HEK293 (cell line): ENCODE results near the gene RPE65.
A peak's percentile ranks its signal among the peaks of the same experiment; 100 is the strongest.

ENCODE experiments used
- CTCF ChIA-PET: fragments of 350-600 bp; formaldehyde crosslinking; extraction: SDS; loops from one replicate; lab custom pipeline; 2021; ENCODE audit warnings: antibody characterized with exemption; lab: Yijun Ruan, JAX
- POLR2A ChIA-PET: fragments of 300-600 bp; formaldehyde crosslinking; extraction: SDS; loops from one replicate; lab custom pipeline; 2020; ENCODE audit warnings: antibody characterized with exemption, inconsistent platforms; lab: Yijun Ruan, JAX
- H3K27ac ChIP-seq: fragments of 200-500 bp; sonication (Bioruptor generic); 2 replicates; pipeline ENCODE4 v1.5.1; 2014; ENCODE audit warnings: low read depth, low read length, control low read depth, inconsistent platforms; ENCODE audit errors: extremely low read depth
- H3K36me3 ChIP-seq, 2 experiments: fragments of 200-500 bp in 1 of 2; sonication (Bioruptor generic) in 1 of 2; 1 replicate in 1 of 2; 2 replicates in 1 of 2; pipeline ENCODE4 v1.5.1; 2014 to 2017; ENCODE audit warnings: inconsistent platforms in 2 of 2, low read length in 2 of 2; ENCODE audit not compliant: control insufficient read depth in 2 of 2, insufficient read depth in 1 of 2
- H3K4me1 ChIP-seq: fragments of 200-500 bp; sonication (Bioruptor generic); 2 replicates; pipeline ENCODE4 v1.5.1; 2014; ENCODE audit warnings: mild to moderate bottlenecking, low read length, inconsistent platforms; ENCODE audit not compliant: control insufficient read depth, insufficient read depth
- H3K4me3 ChIP-seq: 2 replicates; pipeline ENCODE4 v1.5.1; 2011; ENCODE audit warnings: low read depth, mild to moderate bottlenecking, control low read depth, low read length, moderate library complexity
- H3K9me3 ChIP-seq: fragments of 200-500 bp; sonication (Bioruptor generic); 2 replicates; pipeline ENCODE4 v1.5.1; 2014; ENCODE audit warnings: low read depth, low read length, inconsistent platforms; ENCODE audit not compliant: control insufficient read depth, insufficient read depth
- KLF8 ChIP-seq: fragments of 450-650 bp; formaldehyde crosslinking; IDR thresholded peaks from 2 replicates; pipeline ENCODE4 v1.5.1; 2016; ENCODE audit warnings: missing biosample characterization, missing genetic modification characterization
- MYNN ChIP-seq: fragments of 450-650 bp; formaldehyde crosslinking; IDR thresholded peaks from 2 replicates; pipeline ENCODE4 v1.5.1; 2016; ENCODE audit warnings: missing biosample characterization, missing genetic modification characterization, borderline replicate concordance
- SCRT2 ChIP-seq: fragments of 450-650 bp; formaldehyde crosslinking; IDR thresholded peaks from 2 replicates; pipeline ENCODE4 v1.5.1; 2016; ENCODE audit warnings: missing biosample characterization, missing genetic modification characterization
- SP7 ChIP-seq: fragments of 450-650 bp; formaldehyde crosslinking; IDR thresholded peaks from 2 replicates; pipeline ENCODE4 v1.5.1; 2016; ENCODE audit warnings: missing biosample characterization, missing genetic modification characterization
- ZBTB48 ChIP-seq: fragments of 450-650 bp; formaldehyde crosslinking; IDR thresholded peaks from 2 replicates; pipeline ENCODE4 v1.5.1; 2016; ENCODE audit warnings: missing biosample characterization, missing genetic modification characterization
- ZNF121 ChIP-seq: fragments of 450-650 bp; formaldehyde crosslinking; IDR thresholded peaks from 2 replicates; pipeline ENCODE4 v1.5.1; 2016; ENCODE audit warnings: missing biosample characterization, missing genetic modification characterization
- ZNF157 ChIP-seq: fragments of 450-650 bp; formaldehyde crosslinking; IDR thresholded peaks from 2 replicates; pipeline ENCODE4 v1.5.1; 2016; ENCODE audit warnings: missing biosample characterization, missing genetic modification characterization
- ZNF2 ChIP-seq: fragments of 450-650 bp; formaldehyde crosslinking; IDR thresholded peaks from 2 replicates; pipeline ENCODE4 v1.5.1; 2016; ENCODE audit warnings: missing biosample characterization, missing genetic modification characterization
- ZNF366 ChIP-seq: fragments of 450-650 bp; formaldehyde crosslinking; conservative IDR thresholded peaks from 2 replicates; pipeline ENCODE4 v1.5.1; 2016; ENCODE audit warnings: missing biosample characterization, missing genetic modification characterization
- ZNF426 ChIP-seq: fragments of 450-650 bp; formaldehyde crosslinking; IDR thresholded peaks from 2 replicates; pipeline ENCODE4 v1.5.1; 2017; ENCODE audit warnings: missing biosample characterization, missing genetic modification characterization, mild to moderate bottlenecking, inconsistent platforms, moderate library complexity
- ZNF530 ChIP-seq: fragments of 450-650 bp; formaldehyde crosslinking; IDR thresholded peaks from 2 replicates; pipeline ENCODE4 v1.5.1; 2016; ENCODE audit warnings: low read depth, missing biosample characterization, missing genetic modification characterization
- ZNF621 ChIP-seq: fragments of 450-650 bp; formaldehyde crosslinking; IDR thresholded peaks from 2 replicates; pipeline ENCODE4 v1.5.1; 2017; ENCODE audit warnings: missing biosample characterization, missing genetic modification characterization
- ZNF654 ChIP-seq: fragments of 450-650 bp; formaldehyde crosslinking; IDR thresholded peaks from 2 replicates; pipeline ENCODE4 v1.5.1; 2016; ENCODE audit warnings: low read depth, missing biosample characterization, missing genetic modification characterization
- ZNF660 ChIP-seq: fragments of 450-650 bp; IDR thresholded peaks from 2 replicates; pipeline ENCODE4 v1.5.1; 2018; ENCODE audit warnings: missing biosample characterization, mild to moderate bottlenecking, missing genetic modification characterization
- TF ChIP-seq, protein P1 (sequence below): fragments of 450-650 bp; formaldehyde crosslinking; IDR thresholded peaks from 2 replicates; pipeline ENCODE4 v1.5.1; 2016; ENCODE audit warnings: missing biosample characterization, missing genetic modification characterization
- TF ChIP-seq, protein P2 (sequence below): fragments of 450-650 bp; formaldehyde crosslinking; IDR thresholded peaks from 2 replicates; pipeline ENCODE4 v1.5.1; 2016; ENCODE audit warnings: missing biosample characterization, missing genetic modification characterization
- TF ChIP-seq, protein P3 (sequence below): fragments of 450-650 bp; IDR thresholded peaks from 2 replicates; pipeline ENCODE4 v1.5.1; 2018; ENCODE audit warnings: missing biosample characterization, missing genetic modification characterization
- TF ChIP-seq, protein P4 (sequence below): fragments of 450-650 bp; formaldehyde crosslinking; IDR thresholded peaks from 2 replicates; pipeline ENCODE4 v1.5.1; 2016; ENCODE audit warnings: missing biosample characterization, missing genetic modification characterization
- TF ChIP-seq, protein P5 (sequence below): fragments of 450-650 bp; formaldehyde crosslinking; IDR thresholded peaks from 2 replicates; pipeline ENCODE4 v1.5.1; 2016; ENCODE audit warnings: missing biosample characterization, missing genetic modification characterization

RPE65 gene

DNA sequence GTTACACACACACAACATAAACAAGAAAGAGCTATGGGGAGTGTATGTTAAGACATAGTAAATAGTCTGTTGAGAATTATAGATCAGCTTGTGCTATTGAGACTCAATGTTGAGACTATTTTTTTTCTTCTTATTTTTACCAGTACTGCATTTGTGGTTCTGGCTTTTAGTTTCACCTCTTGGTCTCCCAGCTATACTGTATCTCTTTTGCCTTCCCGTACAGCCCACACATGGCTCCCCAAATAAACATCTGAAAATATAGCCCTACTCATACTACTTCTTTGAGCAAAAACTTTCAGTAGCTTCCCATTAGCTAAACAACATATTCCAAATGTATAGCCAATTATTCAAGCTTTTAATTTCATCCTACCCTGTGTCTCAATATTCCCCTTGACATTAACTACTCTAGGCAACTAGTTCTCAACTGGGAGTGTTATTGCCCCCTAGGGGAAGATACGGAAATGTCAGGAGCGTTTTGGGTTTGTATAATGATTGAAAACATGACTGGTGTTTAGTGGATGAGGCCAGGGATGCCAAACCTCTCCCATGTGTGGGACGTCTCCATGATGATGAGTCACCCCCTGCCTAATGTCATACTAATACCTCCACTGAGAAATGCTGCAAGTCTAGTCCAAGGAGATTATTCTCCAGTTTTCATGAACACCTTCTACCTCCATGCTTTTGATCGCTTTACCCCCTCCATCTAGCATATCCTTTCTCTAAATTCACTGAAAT, 6.8 kb downstream of the RPE65 start:
- Histone ChIP-seq H3K9me3 (no peaks in the 10 kb centered on the region), H3K4me1 (no peaks in the 10 kb centered on the region), H3K4me3 (no peak overlapping the region), H3K36me3 (no peaks in the 10 kb centered on the region), H3K27ac (no peak overlapping the region)
- ChIA-PET CTCF (interaction anchor here (0.5 to 4.5 kb wide), 34 partner anchors 8 to 1679 kb away, joined by 3 to 32 read pairs (median 5); no protein-coding TSS in a partner anchor), POLR2A (no interaction called here)
- TF ChIP-seq KLF8 (tag by site-specific recombination) = peak; percentile 17; the same call in 1 of the 2 replicates
- TF ChIP-seq ZNF660 (tag by site-specific recombination) = peak; percentile 78; the same call in 1 of the 2 replicates
- 0 out of 2 replicates have a peak, but pooled peaks have one; percentile 32 for TF ChIP-seq SCRT2 (tag by site-specific recombination)
- TF ChIP-seq, protein P1, sequence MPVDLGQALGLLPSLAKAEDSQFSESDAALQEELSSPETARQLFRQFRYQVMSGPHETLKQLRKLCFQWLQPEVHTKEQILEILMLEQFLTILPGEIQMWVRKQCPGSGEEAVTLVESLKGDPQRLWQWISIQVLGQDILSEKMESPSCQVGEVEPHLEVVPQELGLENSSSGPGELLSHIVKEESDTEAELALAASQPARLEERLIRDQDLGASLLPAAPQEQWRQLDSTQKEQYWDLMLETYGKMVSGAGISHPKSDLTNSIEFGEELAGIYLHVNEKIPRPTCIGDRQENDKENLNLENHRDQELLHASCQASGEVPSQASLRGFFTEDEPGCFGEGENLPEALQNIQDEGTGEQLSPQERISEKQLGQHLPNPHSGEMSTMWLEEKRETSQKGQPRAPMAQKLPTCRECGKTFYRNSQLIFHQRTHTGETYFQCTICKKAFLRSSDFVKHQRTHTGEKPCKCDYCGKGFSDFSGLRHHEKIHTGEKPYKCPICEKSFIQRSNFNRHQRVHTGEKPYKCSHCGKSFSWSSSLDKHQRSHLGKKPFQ (tag by site-specific recombination) = no peak
- peak; percentile 50 for TF ChIP-seq ZNF366 (tag by site-specific recombination)
- TF ChIP-seq, protein P2, sequence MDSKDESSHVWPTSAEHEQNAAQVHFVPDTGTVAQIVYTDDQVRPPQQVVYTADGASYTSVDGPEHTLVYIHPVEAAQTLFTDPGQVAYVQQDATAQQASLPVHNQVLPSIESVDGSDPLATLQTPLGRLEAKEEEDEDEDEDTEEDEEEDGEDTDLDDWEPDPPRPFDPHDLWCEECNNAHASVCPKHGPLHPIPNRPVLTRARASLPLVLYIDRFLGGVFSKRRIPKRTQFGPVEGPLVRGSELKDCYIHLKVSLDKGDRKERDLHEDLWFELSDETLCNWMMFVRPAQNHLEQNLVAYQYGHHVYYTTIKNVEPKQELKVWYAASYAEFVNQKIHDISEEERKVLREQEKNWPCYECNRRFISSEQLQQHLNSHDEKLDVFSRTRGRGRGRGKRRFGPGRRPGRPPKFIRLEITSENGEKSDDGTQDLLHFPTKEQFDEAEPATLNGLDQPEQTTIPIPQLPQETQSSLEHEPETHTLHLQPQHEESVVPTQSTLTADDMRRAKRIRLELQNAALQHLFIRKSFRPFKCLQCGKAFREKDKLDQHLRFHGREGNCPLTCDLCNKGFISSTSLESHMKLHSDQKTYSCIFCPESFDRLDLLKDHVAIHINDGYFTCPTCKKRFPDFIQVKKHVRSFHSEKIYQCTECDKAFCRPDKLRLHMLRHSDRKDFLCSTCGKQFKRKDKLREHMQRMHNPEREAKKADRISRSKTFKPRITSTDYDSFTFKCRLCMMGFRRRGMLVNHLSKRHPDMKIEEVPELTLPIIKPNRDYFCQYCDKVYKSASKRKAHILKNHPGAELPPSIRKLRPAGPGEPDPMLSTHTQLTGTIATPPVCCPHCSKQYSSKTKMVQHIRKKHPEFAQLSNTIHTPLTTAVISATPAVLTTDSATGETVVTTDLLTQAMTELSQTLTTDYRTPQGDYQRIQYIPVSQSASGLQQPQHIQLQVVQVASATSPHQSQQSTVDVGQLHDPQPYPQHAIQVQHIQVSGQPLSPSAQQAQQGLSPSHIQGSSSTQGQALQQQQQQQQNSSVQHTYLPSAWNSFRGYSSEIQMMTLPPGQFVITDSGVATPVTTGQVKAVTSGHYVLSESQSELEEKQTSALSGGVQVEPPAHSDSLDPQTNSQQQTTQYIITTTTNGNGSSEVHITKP (tag by site-specific recombination) = peak; percentile 46; the same call in 1 of the 2 replicates
- TF ChIP-seq MYNN (tag by site-specific recombination) = no peak
- peak; percentile 31; the same call in 1 of the 2 replicates for TF ChIP-seq ZNF654 (tag by site-specific recombination)
- 0 out of 2 replicates have a peak, but pooled peaks have one; percentile 10 for TF ChIP-seq SP7 (tag by site-specific recombination)

DNA sequence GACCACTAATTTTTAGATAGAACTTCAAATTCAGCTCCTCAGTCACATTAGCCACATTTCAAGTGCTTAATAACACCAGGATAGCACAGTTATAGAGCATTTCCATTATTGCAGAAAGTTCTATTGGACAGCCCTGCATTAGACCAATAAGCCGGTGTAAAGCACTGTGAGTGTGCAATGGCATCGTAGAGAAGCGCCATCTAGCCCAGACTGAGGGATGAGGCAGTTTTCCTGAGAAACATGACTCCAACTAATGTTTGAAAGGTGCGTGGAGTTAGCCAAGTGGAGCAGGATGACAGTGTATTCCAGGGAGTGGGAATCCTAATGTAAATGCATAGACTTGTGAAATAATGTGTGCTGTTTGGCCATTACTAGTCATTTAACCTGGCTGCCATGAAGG, 7.7 kb downstream of the RPE65 start:
- Histone ChIP-seq H3K27ac (no peak overlapping the region), H3K4me1 (no peaks in the 10 kb centered on the region), H3K4me3 (no peak overlapping the region), H3K36me3 (no peaks in the 10 kb centered on the region), H3K9me3 (no peaks in the 10 kb centered on the region)
- TF ChIP-seq ZNF530 (tag by site-specific recombination) (no peak), ZNF2 (peak; percentile 61)
- POLR2A ChIA-PET = no interaction called here
- CTCF ChIA-PET = interaction anchor here (0.6 to 4.5 kb wide), 20 partner anchors 9 to 707 kb away, joined by 3 to 32 read pairs (median 6); no protein-coding TSS in a partner anchor

DNA sequence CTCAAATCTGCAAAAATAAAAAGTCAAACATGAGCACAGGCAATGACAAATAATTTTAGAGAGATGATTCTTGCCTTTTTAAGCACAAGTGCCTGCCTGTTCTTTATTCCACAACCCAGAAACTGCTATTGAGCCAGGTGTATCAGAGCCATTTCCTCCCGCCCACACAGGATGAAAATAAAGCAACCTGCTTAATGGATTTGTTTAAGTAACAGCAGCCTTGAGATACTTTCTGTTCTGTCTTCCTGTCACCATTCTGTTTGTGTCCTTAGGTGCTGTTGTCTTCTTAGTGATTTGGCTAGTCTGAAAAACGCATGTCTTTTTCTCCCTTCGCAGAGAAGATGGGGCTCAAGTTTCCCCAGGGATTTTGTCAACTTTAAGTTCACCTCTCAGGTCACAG, 11.4 kb downstream of the RPE65 start:
- no peak overlapping the region for H3K27ac ChIP-seq
- H3K9me3 ChIP-seq = no peaks in the 10 kb centered on the region
- H3K4me1 ChIP-seq = no peaks in the 10 kb centered on the region
- no peaks in the 10 kb centered on the region for H3K36me3 ChIP-seq
- H3K4me3 ChIP-seq = no peak overlapping the region
- POLR2A ChIA-PET = no interaction called here
- CTCF ChIA-PET = no interaction called here
- TF ChIP-seq ZNF426 (tag by site-specific recombination) (no peak), ZNF621 (tag by site-specific recombination) (no peak), ZNF121 (no peak), ZNF157 (tag by site-specific recombination) (no peak), ZBTB48 (tag by site-specific recombination) (no peak)
- TF ChIP-seq, protein P3, sequence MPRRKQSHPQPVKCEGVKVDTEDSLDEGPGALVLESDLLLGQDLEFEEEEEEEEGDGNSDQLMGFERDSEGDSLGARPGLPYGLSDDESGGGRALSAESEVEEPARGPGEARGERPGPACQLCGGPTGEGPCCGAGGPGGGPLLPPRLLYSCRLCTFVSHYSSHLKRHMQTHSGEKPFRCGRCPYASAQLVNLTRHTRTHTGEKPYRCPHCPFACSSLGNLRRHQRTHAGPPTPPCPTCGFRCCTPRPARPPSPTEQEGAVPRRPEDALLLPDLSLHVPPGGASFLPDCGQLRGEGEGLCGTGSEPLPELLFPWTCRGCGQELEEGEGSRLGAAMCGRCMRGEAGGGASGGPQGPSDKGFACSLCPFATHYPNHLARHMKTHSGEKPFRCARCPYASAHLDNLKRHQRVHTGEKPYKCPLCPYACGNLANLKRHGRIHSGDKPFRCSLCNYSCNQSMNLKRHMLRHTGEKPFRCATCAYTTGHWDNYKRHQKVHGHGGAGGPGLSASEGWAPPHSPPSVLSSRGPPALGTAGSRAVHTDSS (tag by site-specific recombination) = no peak
- TF ChIP-seq, protein P4, sequence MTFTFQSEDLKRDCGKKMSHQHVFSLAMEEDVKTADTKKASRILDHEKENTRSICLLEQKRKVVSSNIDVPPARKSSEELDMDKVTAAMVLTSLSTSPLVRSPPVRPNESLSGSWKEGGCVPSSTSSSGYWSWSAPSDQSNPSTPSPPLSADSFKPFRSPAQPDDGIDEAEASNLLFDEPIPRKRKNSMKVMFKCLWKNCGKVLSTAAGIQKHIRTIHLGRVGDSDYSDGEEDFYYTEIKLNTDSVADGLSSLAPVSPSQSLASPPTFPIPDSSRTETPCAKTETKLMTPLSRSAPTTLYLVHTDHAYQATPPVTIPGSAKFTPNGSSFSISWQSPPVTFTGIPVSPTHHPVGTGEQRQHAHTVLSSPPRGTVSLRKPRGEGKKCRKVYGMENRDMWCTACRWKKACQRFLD = no peak
- TF ChIP-seq, protein P5, sequence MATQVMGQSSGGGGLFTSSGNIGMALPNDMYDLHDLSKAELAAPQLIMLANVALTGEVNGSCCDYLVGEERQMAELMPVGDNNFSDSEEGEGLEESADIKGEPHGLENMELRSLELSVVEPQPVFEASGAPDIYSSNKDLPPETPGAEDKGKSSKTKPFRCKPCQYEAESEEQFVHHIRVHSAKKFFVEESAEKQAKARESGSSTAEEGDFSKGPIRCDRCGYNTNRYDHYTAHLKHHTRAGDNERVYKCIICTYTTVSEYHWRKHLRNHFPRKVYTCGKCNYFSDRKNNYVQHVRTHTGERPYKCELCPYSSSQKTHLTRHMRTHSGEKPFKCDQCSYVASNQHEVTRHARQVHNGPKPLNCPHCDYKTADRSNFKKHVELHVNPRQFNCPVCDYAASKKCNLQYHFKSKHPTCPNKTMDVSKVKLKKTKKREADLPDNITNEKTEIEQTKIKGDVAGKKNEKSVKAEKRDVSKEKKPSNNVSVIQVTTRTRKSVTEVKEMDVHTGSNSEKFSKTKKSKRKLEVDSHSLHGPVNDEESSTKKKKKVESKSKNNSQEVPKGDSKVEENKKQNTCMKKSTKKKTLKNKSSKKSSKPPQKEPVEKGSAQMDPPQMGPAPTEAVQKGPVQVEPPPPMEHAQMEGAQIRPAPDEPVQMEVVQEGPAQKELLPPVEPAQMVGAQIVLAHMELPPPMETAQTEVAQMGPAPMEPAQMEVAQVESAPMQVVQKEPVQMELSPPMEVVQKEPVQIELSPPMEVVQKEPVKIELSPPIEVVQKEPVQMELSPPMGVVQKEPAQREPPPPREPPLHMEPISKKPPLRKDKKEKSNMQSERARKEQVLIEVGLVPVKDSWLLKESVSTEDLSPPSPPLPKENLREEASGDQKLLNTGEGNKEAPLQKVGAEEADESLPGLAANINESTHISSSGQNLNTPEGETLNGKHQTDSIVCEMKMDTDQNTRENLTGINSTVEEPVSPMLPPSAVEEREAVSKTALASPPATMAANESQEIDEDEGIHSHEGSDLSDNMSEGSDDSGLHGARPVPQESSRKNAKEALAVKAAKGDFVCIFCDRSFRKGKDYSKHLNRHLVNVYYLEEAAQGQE = no peak
